ENCODE results near the gene SPAG16.

The SPAG16 gene

GRCh38 chr2:214180071-214180470 is 895.8 kb downstream of the SPAG16 start:
- no peak for TF ChIP-seq SPI1 (IDR thresholded peaks at IDR 0.05; ENCODE audit: borderline replicate concordance, low read depth)
- no peak for TF ChIP-seq GABPA (IDR thresholded peaks at IDR 0.05; ENCODE audit: low read depth)
- TF ChIP-seq CTCF (IDR thresholded peaks at IDR 0.05; ENCODE audit: insufficient read depth, low read length), result no peak
- TF ChIP-seq, protein P1, sequence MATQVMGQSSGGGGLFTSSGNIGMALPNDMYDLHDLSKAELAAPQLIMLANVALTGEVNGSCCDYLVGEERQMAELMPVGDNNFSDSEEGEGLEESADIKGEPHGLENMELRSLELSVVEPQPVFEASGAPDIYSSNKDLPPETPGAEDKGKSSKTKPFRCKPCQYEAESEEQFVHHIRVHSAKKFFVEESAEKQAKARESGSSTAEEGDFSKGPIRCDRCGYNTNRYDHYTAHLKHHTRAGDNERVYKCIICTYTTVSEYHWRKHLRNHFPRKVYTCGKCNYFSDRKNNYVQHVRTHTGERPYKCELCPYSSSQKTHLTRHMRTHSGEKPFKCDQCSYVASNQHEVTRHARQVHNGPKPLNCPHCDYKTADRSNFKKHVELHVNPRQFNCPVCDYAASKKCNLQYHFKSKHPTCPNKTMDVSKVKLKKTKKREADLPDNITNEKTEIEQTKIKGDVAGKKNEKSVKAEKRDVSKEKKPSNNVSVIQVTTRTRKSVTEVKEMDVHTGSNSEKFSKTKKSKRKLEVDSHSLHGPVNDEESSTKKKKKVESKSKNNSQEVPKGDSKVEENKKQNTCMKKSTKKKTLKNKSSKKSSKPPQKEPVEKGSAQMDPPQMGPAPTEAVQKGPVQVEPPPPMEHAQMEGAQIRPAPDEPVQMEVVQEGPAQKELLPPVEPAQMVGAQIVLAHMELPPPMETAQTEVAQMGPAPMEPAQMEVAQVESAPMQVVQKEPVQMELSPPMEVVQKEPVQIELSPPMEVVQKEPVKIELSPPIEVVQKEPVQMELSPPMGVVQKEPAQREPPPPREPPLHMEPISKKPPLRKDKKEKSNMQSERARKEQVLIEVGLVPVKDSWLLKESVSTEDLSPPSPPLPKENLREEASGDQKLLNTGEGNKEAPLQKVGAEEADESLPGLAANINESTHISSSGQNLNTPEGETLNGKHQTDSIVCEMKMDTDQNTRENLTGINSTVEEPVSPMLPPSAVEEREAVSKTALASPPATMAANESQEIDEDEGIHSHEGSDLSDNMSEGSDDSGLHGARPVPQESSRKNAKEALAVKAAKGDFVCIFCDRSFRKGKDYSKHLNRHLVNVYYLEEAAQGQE (IDR thresholded peaks at IDR 0.05; ENCODE audit: insufficient replicate concordance, low read depth), result no peak
- no peak for TF ChIP-seq POLR2AphosphoS5 (IDR thresholded peaks at IDR 0.05; ENCODE audit: low read depth)
- H3K27me3 ChIP-seq (ENCODE audit: insufficient read depth, poor library complexity, severe bottlenecking), result no peaks in the 10 kb centered on the region
- H3K27ac ChIP-seq (replicated peaks), result no peak overlapping the region
- no peak for DNase-seq (ENCODE audit: low read depth in 1 of 2, low spot score in 1 of 2)
- H3K4me3 ChIP-seq (replicated peaks; ENCODE audit: insufficient read depth, low read length), result no peak overlapping the region

- no peak overlapping the region for H3K27ac ChIP-seq (replicated peaks)
- no peak for TF ChIP-seq GABPA (IDR thresholded peaks at IDR 0.05; ENCODE audit: low read depth)
- TF ChIP-seq POLR2AphosphoS5 (IDR thresholded peaks at IDR 0.05; ENCODE audit: low read depth), result no peak
- no peak for TF ChIP-seq SPI1 (IDR thresholded peaks at IDR 0.05; ENCODE audit: borderline replicate concordance, low read depth)
- H3K4me3 ChIP-seq (replicated peaks; ENCODE audit: insufficient read depth, low read length), result no peak overlapping the region
- no peaks in the 10 kb centered on the region for H3K27me3 ChIP-seq (ENCODE audit: insufficient read depth, poor library complexity, severe bottlenecking)
- no peak for DNase-seq (ENCODE audit: low read depth in 1 of 2, low spot score in 1 of 2)
Observed at GRCh38 chr2:214180686-214181085, 896.4 kb downstream of the SPAG16 start.

DNA sequence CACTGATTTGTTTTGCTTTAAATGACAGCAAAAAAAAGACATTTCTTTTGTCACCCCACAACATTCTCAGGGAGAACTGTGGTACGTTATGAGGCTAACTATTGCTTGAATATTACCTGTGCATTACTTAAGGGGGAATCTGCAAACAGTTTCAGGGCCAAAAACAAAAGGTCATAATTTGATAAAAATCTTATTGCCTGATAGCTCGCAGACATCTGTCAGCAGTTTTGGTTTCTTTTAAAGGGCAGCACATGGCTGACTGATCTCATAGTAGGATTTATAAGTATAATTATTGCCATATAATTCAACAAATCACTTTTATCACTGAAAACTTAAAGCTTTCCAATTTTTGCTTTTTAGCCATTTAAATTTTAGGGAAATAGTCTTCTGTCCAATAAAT is 900.2 kb downstream of the SPAG16 start:
- DNase-seq (ENCODE audit: low read depth in 1 of 2, low spot score in 1 of 2), result no peak
- TF ChIP-seq SPI1 (IDR thresholded peaks at IDR 0.05; ENCODE audit: borderline replicate concordance, low read depth) (no peak), CTCF (IDR thresholded peaks at IDR 0.05; ENCODE audit: insufficient read depth, low read length) (no peak), GABPA (IDR thresholded peaks at IDR 0.05; ENCODE audit: low read depth) (no peak), POLR2AphosphoS5 (IDR thresholded peaks at IDR 0.05; ENCODE audit: low read depth) (no peak)
- TF ChIP-seq, protein P1 (IDR thresholded peaks at IDR 0.05; ENCODE audit: insufficient replicate concordance, low read depth), result no peak

DNA sequence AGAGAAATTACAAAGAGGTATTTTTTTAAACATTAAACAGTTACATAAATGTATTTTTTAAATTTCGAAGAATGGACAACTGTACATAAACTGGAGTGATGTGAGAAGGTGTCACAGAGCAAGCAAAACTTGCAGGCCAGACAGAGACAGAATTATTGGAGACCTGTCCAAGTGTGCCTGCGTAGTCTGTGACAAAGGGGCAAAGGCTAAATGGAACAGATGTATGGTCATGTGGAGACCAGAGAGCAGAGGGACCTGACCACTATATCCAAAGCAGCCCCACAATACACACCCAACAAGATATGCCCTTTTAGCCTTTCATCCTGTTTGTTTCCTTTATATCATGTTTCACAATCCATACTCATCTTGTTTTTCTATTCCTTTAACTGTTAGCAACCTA is 901.3 kb downstream of the SPAG16 start:
- H3K27me3 ChIP-seq (ENCODE audit: insufficient read depth, poor library complexity, severe bottlenecking), result no peaks in the 10 kb centered on the region
- TF ChIP-seq, protein P1 (IDR thresholded peaks at IDR 0.05; ENCODE audit: insufficient replicate concordance, low read depth), result no peak
- TF ChIP-seq CTCF (IDR thresholded peaks at IDR 0.05; ENCODE audit: insufficient read depth, low read length), result no peak
- TF ChIP-seq SPI1 (IDR thresholded peaks at IDR 0.05; ENCODE audit: borderline replicate concordance, low read depth), result no peak
- TF ChIP-seq POLR2AphosphoS5 (IDR thresholded peaks at IDR 0.05; ENCODE audit: low read depth), result no peak
- TF ChIP-seq GABPA (IDR thresholded peaks at IDR 0.05; ENCODE audit: low read depth), result no peak
- no peak overlapping the region for H3K27ac ChIP-seq (replicated peaks)
- no peak for DNase-seq (ENCODE audit: low read depth in 1 of 2, low spot score in 1 of 2)
- no peak overlapping the region for H3K4me3 ChIP-seq (replicated peaks; ENCODE audit: insufficient read depth, low read length)

More for the DNA sequence above, 900.2 kb downstream of the SPAG16 start:
- Histone ChIP-seq H3K4me3 (replicated peaks; ENCODE audit: insufficient read depth, low read length) (no peak overlapping the region), H3K27me3 (ENCODE audit: insufficient read depth, poor library complexity, severe bottlenecking) (no peaks in the 10 kb centered on the region), H3K27ac (replicated peaks) (no peak overlapping the region)

Data from HL-60 (cell line).